RKO (cell line): ENCODE measurements around the gene SLC25A21.

Experiments used
- DNase-seq: peaks from one replicate; pipeline ENCODE4 v3.0.0-alpha.2; 2016; ENCODE audit warnings: low spot score

SLC25A21 gene

GRCh38 chr14:36647824-36648753, 524.3 kb downstream of the SLC25A21 start:
- DNase-seq, result no peak

- DNase-seq, result no peak
Observed at GRCh38 chr14:36647417-36647823, 525.0 kb downstream of the SLC25A21 start.

- DNase-seq, result no peak
Observed at GRCh38 chr14:36646664-36647416, 525.6 kb downstream of the SLC25A21 start.

- DNase-seq, result no peak
Observed at GRCh38 chr14:36633580-36633979, 538.8 kb downstream of the SLC25A21 start.
